SU-DHL-6 (cell line): ENCODE measurements around the gene ATG10.

Experiments used
- CTCF ChIP-seq: fragments of 200-600 bp; sonication (generic); IDR thresholded peaks from one replicate; pipeline ENCODE4 v1.5.1; 2017; ENCODE audit warnings: antibody characterized with exemption, mild to moderate bottlenecking, low read length, moderate library complexity; ENCODE audit not compliant: insufficient read depth, poor library complexity, severe bottlenecking
- EZH2phosphoT487 ChIP-seq: fragments of 200-600 bp; sonication (generic), shearing (Covaris generic); conservative IDR thresholded peaks from 2 replicates; pipeline ENCODE4 v1.6.1; 2018; ENCODE audit warnings: mild to moderate bottlenecking, antibody characterized with exemption, low read length, moderate library complexity, mixed read lengths

DNA sequence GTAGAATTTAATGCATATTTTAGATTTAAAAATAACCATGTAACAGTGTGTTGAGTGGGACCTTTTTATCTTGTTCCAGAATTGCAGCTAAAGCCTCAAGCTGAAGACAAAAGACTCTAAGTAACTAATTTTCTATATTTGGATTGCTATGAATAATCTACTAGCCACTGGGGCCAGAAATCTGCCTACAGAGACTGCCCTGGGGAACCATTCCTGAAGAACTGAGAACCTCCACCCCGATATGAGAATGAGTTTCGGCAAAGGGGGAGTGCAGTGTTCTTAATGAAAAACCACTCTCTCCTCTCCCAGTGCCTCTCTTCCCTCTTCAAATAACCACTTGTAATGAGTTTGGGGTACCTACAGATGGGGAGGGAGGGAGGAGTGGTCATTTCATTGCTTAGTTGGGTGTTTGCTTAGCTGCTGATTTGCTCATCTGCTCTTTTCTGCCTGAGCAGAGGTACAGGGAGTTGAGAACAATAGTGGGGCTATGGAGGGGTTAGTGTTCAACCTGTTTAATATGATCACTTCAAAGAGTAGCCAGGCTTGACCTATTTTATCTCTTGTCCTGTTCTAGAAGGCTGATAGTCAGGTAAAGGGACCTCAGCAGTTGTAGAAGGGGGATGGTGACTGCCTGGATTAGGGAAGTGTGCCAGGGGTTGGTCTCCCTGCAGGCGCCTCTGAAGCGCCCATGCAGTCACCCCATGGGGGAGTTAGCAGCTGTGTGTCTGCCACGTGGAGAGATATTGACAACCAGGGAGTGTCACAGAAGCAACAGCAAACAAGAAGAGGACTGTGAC is 47.7 kb downstream of the ATG10 start:
- no peak for TF ChIP-seq CTCF
- no peak for TF ChIP-seq EZH2phosphoT487
